H9 (cell line): ENCODE measurements around the gene SEPTIN3. TPM values are rescaled to one million over a fixed set of nuclear protein-coding genes. Genes with fewer than 3 reads are reported as not detected.

Source experiments
- DNase-seq: peaks from one replicate; pipeline ENCODE4 v3.0.0-alpha.2; 2017
- H2AFZ ChIP-seq: one replicate; pipeline ENCODE4 v1.6.1; 2013; ENCODE audit warnings: mild to moderate bottlenecking, low read length, control low read depth, moderate library complexity
- H2AK5ac ChIP-seq: 2 replicates; pipeline ENCODE4 v1.6.1; 2013; ENCODE audit warnings: low read length, control low read depth, mixed read lengths; ENCODE audit not compliant: insufficient read length
- H2BK120ac ChIP-seq: one replicate; pipeline ENCODE4 v1.6.1; 2013; ENCODE audit warnings: low read depth, mild to moderate bottlenecking, low read length, control low read depth, inconsistent platforms; ENCODE audit not compliant: poor library complexity, severe bottlenecking
- H2BK12ac ChIP-seq: 2 replicates; pipeline ENCODE4 v1.6.1; 2013; ENCODE audit warnings: low read length, control low read depth, mixed read lengths, low read depth; ENCODE audit not compliant: insufficient read length
- H2BK15ac ChIP-seq: 2 replicates; pipeline ENCODE4 v1.6.1; 2013; ENCODE audit warnings: low read depth, low read length, control low read depth
- H2BK20ac ChIP-seq: one replicate; pipeline ENCODE4 v1.6.1; 2013; ENCODE audit warnings: low read depth, mild to moderate bottlenecking, low read length, control low read depth, inconsistent platforms; ENCODE audit not compliant: poor library complexity, severe bottlenecking
- H2BK5ac ChIP-seq: 2 replicates; pipeline ENCODE4 v1.6.1; 2013; ENCODE audit warnings: low read length, control low read depth, mixed read lengths; ENCODE audit not compliant: insufficient read length
- H3K14ac ChIP-seq: 2 replicates; pipeline ENCODE4 v1.6.1; 2013; ENCODE audit warnings: low read length, control low read depth; ENCODE audit not compliant: insufficient read depth
- H3K18ac ChIP-seq: 2 replicates; pipeline ENCODE4 v1.6.1; 2013; ENCODE audit warnings: low read depth, mild to moderate bottlenecking, mixed read lengths, low read length, control low read depth; ENCODE audit not compliant: insufficient read length
- H3K23ac ChIP-seq: 2 replicates; pipeline ENCODE4 v1.6.1; 2013; ENCODE audit warnings: low read length, control low read depth, mixed read lengths, low read depth; ENCODE audit not compliant: insufficient read length
- H3K23me2 ChIP-seq: 2 replicates; pipeline ENCODE4 v1.6.1; 2013; ENCODE audit warnings: low read depth, mild to moderate bottlenecking, mixed read lengths, low read length, control low read depth; ENCODE audit not compliant: insufficient read length, poor library complexity, severe bottlenecking
- H3K27ac ChIP-seq: 2 replicates; pipeline ENCODE4 v1.5.1; 2013; ENCODE audit warnings: low read length, control low read depth, mixed read lengths, low read depth; ENCODE audit not compliant: insufficient read length
- H3K27me3 ChIP-seq: 2 replicates; pipeline ENCODE4 v1.6.1; 2013; ENCODE audit warnings: low read length, control low read depth, inconsistent platforms; ENCODE audit not compliant: insufficient read depth
- H3K4ac ChIP-seq: 2 replicates; pipeline ENCODE4 v1.6.1; 2013; ENCODE audit warnings: low read depth, mild to moderate bottlenecking, control low read depth, inconsistent platforms, low read length, moderate library complexity
- H3K4me1 ChIP-seq: 2 replicates; pipeline ENCODE4 v1.6.1; 2013; ENCODE audit warnings: low read length, control low read depth, inconsistent platforms; ENCODE audit not compliant: insufficient read depth
- H3K4me2 ChIP-seq: 2 replicates; pipeline ENCODE4 v1.6.1; 2013; ENCODE audit warnings: low read length, control low read depth, mixed read lengths; ENCODE audit not compliant: insufficient read length, insufficient read depth
- H3K56ac ChIP-seq: 2 replicates; pipeline ENCODE4 v1.6.1; 2013; ENCODE audit warnings: low read depth, mild to moderate bottlenecking, mixed read lengths, low read length, control low read depth; ENCODE audit not compliant: insufficient read length
- H3K79me1 ChIP-seq: 2 replicates; pipeline ENCODE4 v1.6.1; 2013; ENCODE audit warnings: low read depth, mild to moderate bottlenecking, moderate library complexity, low read length, control low read depth, inconsistent platforms; ENCODE audit not compliant: insufficient read depth, poor library complexity, severe bottlenecking
- H3K79me2 ChIP-seq: 2 replicates; pipeline ENCODE4 v1.6.1; 2013; ENCODE audit warnings: low read length, control low read depth, inconsistent platforms; ENCODE audit not compliant: insufficient read depth
- H3K9ac ChIP-seq: 2 replicates; pipeline ENCODE4 v1.6.1; 2013; ENCODE audit warnings: low read length, control low read depth, mixed read lengths; ENCODE audit not compliant: insufficient read length; ENCODE audit errors: extremely low read depth
- H3K9me3 ChIP-seq: one replicate; pipeline ENCODE4 v1.6.1; 2013; ENCODE audit warnings: low read depth, low read length, inconsistent platforms; ENCODE audit not compliant: control insufficient read depth
- H3T11ph ChIP-seq: one replicate; pipeline ENCODE4 v1.6.1; 2013; ENCODE audit warnings: mild to moderate bottlenecking, low read length, control low read depth, inconsistent platforms
- H4K20me1 ChIP-seq: one replicate; pipeline ENCODE4 v1.6.1; 2013; ENCODE audit not compliant: control insufficient read depth, insufficient read length, insufficient read depth
- H4K5ac ChIP-seq: 2 replicates; pipeline ENCODE4 v1.6.1; 2013; ENCODE audit warnings: low read depth, mild to moderate bottlenecking, mixed read lengths, low read length, control low read depth; ENCODE audit not compliant: insufficient read length
- H4K8ac ChIP-seq: replicated peaks from 2 replicates; pipeline ENCODE4 v1.6.1; 2013; ENCODE audit warnings: low read length, control low read depth, mixed read lengths, low read depth; ENCODE audit not compliant: insufficient read length
- H4K91ac ChIP-seq: 2 replicates; pipeline ENCODE4 v1.6.1; 2013; ENCODE audit warnings: low read depth, mild to moderate bottlenecking, moderate library complexity, mixed read lengths, low read length, control low read depth; ENCODE audit not compliant: insufficient read length
- H3K27ac Mint-ChIP-seq, 3 experiments: 2 replicates in 2 of 3; 3 replicates in 1 of 3; pipeline ENCODE4 v1.8.0; 2020 to 2021; ENCODE audit warnings: mixed read lengths in 3 of 3, mild to moderate bottlenecking in 1 of 3, moderate library complexity in 1 of 3
- H3K27me3 Mint-ChIP-seq: 2 replicates; pipeline ENCODE4 v1.8.0; 2021; ENCODE audit warnings: low read depth, mild to moderate bottlenecking, moderate library complexity, mixed read lengths
- H3K36me3 Mint-ChIP-seq, 3 experiments: 2 replicates in 2 of 3; 3 replicates in 1 of 3; pipeline ENCODE4 v1.8.0; 2020 to 2021; ENCODE audit warnings: low read depth in 3 of 3, mixed read lengths in 3 of 3; ENCODE audit not compliant: insufficient read depth in 1 of 3
- H3K4me1 Mint-ChIP-seq, 2 experiments: 2 replicates each; pipeline ENCODE4 v1.8.0; 2020; ENCODE audit warnings: mixed read lengths in 2 of 2
- H3K4me3 Mint-ChIP-seq, 2 experiments: 2 replicates in 1 of 2; 3 replicates in 1 of 2; pipeline ENCODE4 v1.8.0; 2020 to 2021; ENCODE audit warnings: mild to moderate bottlenecking in 2 of 2, mixed read lengths in 2 of 2, moderate library complexity in 1 of 2
- H3K9me3 Mint-ChIP-seq, 2 experiments: 2 replicates in 1 of 2; 3 replicates in 1 of 2; pipeline ENCODE4 v1.8.0; 2020; ENCODE audit warnings: mild to moderate bottlenecking in 2 of 2, mixed read lengths in 2 of 2, moderate library complexity in 1 of 2
- WGBS: extraction: QIAGEN DNeasy Blood & Tissue Kit; methylation state at CpG from one replicate; pipeline ENCODE4 v1.1.7; 2013; ENCODE audit warnings: missing lambda C conversion rate, low lambda C conversion rate, mixed read lengths; ENCODE audit not compliant: insufficient read length; ENCODE audit errors: extremely low coverage; 5-methylcytosine and 5-hydroxymethylcytosine counted together
- total RNA-seq: library from RNA; stranded (reverse); gene quantifications from 2 replicates; pipeline ENCODE4 v1.2.1, GENCODE V29; 2021
- TF ChIP-seq, protein P1 (sequence below): fragments of 200-600 bp; sonication (generic); conservative IDR thresholded peaks from 3 replicates; pipeline ENCODE4 v1.8.0; 2021; ENCODE audit warnings: antibody characterized with exemption, mild to moderate bottlenecking

SEPTIN3 gene
- total RNA-seq, 1 experiment from 2014 or later = 33.3 TPM

DNA sequence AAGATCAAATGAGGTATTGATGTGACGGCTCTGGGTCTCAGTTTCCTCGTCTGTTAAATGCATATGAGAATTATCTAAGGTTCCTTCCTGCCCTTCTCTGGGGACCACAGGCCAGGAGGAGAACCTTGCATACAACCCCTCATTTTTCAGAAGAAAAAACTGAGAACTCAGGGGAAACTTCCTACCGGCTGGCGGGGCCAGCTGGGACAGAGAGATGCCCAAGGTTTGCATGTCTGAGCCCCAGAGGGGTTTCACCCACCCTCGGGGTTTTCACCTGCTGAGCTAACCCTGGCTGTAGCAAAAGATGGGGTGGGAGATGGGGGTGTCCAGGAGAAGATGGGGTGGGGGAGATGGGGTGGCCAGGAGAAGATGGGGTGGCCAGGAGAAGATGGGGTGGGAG, 46.9 kb upstream of the SEPTIN3 start:
- H2BK5ac ChIP-seq = no peak overlapping the region
- no peak overlapping the region for H2BK120ac ChIP-seq
- Mint-ChIP-seq H3K4me3 (no peak overlapping the region), H3K27me3 (peaks cover 80% of the 10 kb centered on the region), H3K4me1 (peaks cover 4 to 9% of the 10 kb centered on the region in 2 experiments), H3K9me3 (no peaks in the 10 kb centered on the region), H3K36me3 (peaks cover 0 to 4% (median 3%) of the 10 kb centered on the region in 3 experiments; a peak in 4 of 7 replicates), H3K27ac (no peak overlapping the region)
- H3K27me3 ChIP-seq = peaks cover 18% of the 10 kb centered on the region
- H3T11ph ChIP-seq = no peak overlapping the region
- no peaks in the 10 kb centered on the region for H3K9me3 ChIP-seq
- H3K14ac ChIP-seq = no peak overlapping the region
- no peak overlapping the region for H3K18ac ChIP-seq
- TF ChIP-seq, protein P1, sequence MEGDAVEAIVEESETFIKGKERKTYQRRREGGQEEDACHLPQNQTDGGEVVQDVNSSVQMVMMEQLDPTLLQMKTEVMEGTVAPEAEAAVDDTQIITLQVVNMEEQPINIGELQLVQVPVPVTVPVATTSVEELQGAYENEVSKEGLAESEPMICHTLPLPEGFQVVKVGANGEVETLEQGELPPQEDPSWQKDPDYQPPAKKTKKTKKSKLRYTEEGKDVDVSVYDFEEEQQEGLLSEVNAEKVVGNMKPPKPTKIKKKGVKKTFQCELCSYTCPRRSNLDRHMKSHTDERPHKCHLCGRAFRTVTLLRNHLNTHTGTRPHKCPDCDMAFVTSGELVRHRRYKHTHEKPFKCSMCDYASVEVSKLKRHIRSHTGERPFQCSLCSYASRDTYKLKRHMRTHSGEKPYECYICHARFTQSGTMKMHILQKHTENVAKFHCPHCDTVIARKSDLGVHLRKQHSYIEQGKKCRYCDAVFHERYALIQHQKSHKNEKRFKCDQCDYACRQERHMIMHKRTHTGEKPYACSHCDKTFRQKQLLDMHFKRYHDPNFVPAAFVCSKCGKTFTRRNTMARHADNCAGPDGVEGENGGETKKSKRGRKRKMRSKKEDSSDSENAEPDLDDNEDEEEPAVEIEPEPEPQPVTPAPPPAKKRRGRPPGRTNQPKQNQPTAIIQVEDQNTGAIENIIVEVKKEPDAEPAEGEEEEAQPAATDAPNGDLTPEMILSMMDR = no peak
- no peak for DNase-seq
- H2BK20ac ChIP-seq = no peak overlapping the region
- H4K8ac ChIP-seq = no peak overlapping the region
- no peak overlapping the region for H4K5ac ChIP-seq
- peaks cover 2% of the 10 kb centered on the region for H4K20me1 ChIP-seq
- peaks cover 10% of the 10 kb centered on the region for H3K23me2 ChIP-seq
- no peak overlapping the region for H2BK12ac ChIP-seq
- no peak overlapping the region for H3K23ac ChIP-seq
- no peak overlapping the region for H3K4me2 ChIP-seq
- H2AK5ac ChIP-seq = no peak overlapping the region
- no peak overlapping the region for H3K56ac ChIP-seq
- no peak overlapping the region for H3K27ac ChIP-seq
- WGBS = no CpG with 5 or more reads among the region's 5 CpGs
- H3K79me2 ChIP-seq = no peaks in the 10 kb centered on the region
- no peak overlapping the region for H3K9ac ChIP-seq
- H3K4ac ChIP-seq = no peak overlapping the region
- no peak overlapping the region for H2AFZ ChIP-seq
- no peaks in the 10 kb centered on the region for H3K79me1 ChIP-seq
- no peak overlapping the region for H4K91ac ChIP-seq
- H3K4me1 ChIP-seq = peaks cover 3% of the 10 kb centered on the region; the same call in 1 of the 2 replicates
- H2BK15ac ChIP-seq = no peak overlapping the region
